Stimulated activated CD4-positive, alpha-beta T cell treated with anti-CD3 and anti-CD28 coated beads, Interleukin-2, amount 100 ng/mL, for 48 hours (primary cell): ENCODE results near the gene SCARB1.

ENCODE experiments used
- DNase-seq, 2 donors: peaks; one replicate each; pipeline ENCODE4 v3.0.0-alpha.2; 2020

Gene SCARB1

GRCh38 chr12:124756760-124757159, 106.9 kb downstream of the SCARB1 start:
- DNase-seq: no peak

GRCh38 chr12:124756166-124756565, 107.5 kb downstream of the SCARB1 start:
- DNase-seq: no peak

DNA sequence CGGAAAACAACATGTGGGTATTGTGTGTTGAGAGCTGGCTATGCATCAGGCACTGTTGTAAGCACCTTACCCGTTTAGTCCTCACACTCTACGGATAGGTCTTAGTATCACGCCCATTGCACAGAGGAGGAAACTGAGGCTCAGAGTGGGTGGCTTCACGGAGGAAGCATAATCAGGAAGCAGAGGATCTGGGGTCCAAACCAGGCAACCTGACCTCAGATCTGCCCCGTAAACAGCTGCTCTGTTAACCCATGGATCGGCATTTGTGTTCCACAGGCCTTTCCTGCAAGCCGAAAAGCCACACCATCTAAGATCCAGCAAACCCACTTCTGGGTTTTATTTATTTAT, 107.9 kb downstream of the SCARB1 start:
- DNase-seq: no peak

DNA sequence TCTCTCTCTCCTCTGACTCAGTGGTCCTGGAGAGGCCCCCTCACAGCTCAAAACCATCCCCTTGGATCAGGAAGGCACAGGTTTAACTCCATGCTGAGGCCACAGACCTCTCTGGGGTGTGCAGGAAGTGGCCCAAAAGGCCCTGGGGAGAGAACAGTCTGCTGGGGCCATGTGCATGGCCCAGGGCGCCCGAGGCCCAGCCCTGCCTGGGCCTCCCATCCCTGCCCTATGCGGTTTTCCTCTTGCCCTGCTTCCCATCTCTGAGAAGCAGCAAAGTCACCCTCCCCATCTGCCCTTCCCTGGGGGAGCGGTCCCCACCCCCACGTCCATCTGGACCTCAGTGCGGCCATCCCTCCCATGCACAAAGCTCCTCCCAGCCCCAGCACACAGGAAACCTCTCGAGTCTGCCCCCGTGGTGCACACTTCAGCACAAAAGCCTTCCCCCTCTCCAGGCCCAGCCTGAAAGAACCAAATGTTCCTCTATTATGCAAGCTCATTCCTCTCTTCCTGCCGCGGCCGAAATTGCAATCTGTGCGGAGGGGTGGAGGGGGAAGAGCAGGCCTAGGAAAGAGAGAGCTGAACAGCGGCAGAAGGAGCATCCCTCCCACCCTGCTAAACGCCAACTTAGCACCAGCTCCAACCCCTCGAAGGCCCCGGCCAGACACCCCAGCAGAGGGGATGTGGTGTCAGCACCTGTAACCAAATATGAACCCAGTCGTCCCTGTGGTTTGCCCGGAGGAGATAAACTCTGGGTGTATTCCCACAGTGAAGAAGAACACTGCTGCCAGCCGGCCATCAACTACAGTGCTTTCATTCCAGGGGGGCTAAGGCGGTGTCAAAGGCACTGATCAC, 108.5 kb downstream of the SCARB1 start:
- no peak for DNase-seq

DNA sequence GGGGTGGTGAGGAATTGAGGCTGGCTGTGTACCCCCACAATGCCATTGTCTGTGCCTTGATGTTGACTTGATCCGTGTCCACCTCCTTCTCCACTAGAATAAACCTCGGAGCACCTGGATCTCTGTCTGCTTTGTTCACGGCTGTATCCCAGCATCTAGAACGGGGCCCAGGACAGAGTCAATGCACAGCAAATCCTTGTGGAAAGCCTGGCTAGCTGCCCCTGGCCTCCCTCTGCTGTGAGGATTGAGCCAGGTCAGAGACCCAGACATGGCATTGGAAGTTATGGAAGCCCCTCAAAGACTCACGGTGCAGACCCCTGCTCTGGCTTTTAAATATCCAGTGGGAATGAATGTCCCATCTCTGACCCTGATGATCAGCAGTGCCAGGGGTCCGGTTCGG, 109.2 kb downstream of the SCARB1 start:
- no peak for DNase-seq

DNA sequence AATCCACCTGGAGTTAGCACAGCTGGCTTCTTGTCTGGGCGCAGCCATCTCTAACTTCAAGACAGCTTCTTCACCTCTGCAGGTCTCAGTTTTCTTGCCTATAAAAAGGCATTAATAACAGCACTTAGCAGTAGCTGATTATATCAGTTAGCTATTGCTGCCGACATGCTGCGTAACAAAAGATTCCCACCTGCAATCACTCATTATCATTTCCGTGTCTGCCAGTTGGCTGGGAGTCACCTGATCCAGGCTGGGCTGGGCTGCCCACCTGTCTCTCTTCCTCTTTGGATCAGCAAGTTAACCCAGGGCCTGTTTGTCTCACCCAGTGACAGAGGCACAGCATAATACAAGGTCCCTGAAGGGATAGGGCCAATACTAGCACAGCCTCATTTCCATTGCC, 109.7 kb downstream of the SCARB1 start:
- no peak for DNase-seq

- no peak for DNase-seq
Observed at GRCh38 chr12:124753228-124753591, 110.5 kb downstream of the SCARB1 start.

GRCh38 chr12:124752437-124753227, 111.0 kb downstream of the SCARB1 start:
- no peak for DNase-seq

DNA sequence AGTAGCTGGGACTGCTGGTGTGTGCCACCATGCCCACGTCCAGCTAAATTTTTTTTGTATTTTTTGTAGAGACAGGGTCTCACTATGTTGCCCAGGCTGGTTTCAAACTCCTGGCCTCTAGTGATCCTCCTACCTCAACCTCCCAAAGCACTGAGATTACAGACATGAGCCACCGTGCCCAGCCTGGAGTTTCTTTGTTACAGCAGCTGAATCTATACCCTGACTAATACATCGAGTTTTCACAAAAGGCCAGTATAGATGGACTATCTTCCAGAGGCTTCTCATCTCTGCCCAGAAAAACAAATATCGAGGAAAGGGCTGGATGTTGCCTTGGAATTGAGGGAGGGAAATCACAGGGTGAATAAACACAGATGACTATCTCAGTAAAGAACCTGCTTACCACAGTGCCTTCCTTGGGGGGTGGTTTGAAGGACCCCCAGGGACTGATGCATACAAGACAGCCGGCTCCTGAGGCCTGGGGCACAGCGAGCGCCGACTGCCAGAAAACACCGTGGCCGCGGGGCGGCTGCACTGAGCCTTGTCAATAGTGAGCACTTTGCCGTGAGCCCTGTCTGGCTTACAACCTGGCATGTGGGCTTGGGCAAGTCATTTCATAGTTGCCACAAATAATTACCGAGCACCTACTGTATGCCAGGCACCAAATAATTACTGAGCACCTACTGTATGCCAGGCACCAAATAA, 111.9 kb downstream of the SCARB1 start:
- DNase-seq: no peak

DNA sequence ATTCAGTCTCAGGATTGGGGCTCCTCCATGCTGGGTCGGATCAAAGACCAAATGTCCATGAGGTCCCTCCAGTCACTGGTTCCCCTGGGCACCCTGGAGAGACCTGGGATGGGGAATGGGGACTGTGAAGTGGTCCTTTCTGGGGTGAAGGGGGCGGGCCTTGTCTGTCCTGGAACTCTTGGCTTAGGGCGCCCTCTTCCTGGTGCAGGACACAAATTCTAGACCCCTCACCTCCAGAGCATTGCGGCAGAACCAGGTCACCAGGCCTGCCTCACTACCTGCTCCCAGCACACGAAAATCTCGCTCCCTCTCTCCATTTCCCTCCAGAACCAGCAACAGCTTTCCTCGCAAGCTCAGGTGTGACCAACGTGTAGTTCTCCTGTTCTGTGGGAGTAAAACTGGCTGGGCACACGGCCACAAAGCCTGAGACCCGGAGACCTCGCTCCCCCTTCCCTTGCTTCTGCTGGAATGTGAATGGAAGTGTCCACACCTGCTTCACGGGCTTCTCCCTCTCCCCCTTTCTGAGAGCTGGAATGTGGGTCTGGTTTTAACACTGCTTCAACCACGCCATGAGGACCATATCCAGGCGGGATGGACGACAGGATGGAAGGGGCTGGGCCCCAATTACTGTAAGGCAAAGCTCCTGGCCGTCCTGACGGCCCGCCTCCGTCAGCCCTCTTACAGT, 112.7 kb downstream of the SCARB1 start:
- DNase-seq: no peak

GRCh38 chr12:124750149-124750656, 113.5 kb downstream of the SCARB1 start:
- DNase-seq: no peak

- DNase-seq: no peak
Observed at GRCh38 chr12:124749725-124750124, 113.9 kb downstream of the SCARB1 start.

GRCh38 chr12:124747426-124748161, 116.1 kb downstream of the SCARB1 start:
- DNase-seq: no peak

DNA sequence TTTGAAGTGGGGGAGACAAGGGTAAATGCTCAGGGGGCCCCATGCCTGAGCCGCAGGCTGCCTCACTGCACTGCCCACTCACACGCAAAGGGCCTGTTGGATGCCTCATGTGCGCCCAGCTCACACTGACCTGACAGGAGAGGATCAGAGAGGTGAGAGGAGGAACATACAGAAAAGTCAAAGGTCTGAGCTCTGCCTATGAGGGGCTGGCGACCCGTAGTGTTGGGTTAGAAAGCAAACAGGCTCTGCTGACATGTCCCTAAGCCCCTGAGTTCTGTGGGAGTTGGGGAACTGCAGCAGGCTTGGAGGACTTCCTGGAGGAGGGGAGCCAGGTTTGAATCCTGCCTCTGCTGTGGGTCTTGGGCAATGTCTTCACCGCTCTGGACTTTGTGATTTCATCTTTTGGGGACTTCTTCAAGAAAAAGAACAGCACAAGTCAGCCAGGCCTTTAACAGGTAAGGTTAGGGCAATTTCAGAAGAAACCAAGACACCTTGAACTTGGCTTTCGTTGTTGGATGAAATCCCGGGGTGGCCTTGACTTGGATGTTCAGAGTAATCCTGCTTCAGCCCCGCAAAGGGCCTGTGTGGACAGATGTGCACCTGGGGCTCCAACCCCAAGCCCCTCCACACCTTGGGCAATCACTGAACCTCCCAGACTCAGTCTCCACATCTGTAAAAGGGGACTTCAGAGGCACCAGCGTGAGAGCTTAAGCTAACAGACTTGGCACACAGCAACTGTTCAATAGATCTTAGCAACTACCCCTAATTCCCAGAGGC, 116.8 kb downstream of the SCARB1 start:
- DNase-seq: no peak

DNA sequence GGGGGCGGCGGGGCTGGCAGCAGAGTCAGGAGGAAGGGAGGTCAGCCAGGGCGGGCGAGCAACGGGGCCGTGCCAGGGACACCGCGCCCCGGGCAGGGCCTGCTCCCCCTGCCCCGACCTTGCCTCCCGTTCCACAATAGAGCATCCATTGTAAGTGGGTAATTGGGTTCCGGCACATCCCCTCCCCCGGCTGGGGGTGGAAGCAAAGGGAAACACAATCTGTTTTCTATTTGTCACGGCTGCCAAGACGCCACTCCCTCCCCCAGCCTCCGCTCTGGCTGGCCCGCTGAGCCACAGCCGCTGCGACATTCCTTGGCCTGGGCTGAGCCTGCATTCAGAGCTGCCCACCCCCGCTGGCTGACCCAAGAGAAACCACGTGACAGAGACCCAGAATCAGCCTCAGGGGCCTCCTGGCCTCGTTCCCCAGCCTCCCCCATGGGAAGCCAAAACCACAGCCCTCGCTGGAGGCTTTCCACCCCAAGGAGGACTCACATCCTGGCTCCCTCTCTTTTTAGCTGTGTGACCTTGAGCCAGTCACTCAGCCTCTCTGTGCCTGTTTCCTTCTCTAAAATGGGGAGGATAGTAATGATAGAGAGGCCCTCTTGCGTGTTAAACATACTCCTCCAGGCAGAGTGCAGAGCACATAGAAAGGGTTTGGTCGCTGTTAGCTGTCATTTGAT, 117.6 kb downstream of the SCARB1 start:
- DNase-seq: no peak

DNA sequence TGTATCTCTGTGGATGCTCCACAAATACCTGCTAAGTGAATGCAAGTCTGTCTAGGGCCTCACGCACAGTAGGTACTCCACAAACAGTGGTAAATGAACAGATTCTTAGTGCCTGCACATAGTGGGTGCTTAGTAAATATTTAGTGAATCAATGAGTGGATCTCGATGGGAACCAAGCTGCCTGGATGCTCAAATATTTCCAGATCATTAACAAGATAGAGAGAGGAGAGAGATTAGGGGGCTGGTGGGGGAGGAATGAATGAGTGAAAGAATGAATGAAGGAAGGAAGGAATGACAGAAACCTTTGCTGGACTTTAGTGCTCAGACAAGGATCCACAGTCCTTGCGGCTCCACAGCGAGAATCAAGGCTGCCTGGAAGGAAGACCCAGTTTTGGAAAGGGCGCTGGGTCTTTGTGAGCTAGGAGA, 118.2 kb downstream of the SCARB1 start:
- no peak for DNase-seq

DNA sequence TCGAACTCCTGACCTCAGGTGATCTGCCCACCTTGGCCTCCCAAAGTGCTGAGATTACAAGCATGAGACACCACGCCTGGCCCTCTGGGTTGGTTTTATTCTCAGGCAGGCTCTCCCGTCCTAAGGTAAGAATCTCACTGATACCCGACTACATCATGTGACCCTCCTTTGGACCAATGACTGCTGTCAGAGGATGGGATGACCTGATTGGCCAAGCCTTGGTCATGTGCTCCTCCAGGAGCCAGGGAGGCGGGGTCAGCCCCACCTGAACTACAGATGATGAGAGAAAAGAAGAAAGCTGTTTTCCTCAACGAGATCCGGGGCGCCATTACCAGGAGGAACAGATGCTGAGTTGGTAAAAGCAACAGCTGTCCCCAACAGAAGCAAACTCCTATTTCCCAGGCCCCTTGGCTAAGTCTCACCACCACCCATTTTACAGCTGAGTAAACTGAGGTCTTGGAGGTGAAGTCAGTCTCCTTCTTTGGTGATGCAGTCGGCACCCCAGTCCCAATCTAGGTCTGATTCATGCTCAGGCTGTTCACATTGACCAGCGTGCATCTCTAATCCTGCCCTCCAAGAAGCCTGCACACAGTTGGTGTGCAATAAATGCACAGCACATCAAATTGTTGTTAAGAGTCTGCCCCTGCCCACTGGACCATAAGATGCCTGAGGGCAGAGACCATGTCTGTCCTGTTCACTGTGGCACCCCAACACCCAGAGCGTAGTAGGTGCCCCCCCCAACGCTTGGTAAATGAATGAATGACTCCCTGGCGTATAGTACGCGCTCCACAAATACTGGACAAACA, 118.8 kb downstream of the SCARB1 start:
- no peak for DNase-seq

DNA sequence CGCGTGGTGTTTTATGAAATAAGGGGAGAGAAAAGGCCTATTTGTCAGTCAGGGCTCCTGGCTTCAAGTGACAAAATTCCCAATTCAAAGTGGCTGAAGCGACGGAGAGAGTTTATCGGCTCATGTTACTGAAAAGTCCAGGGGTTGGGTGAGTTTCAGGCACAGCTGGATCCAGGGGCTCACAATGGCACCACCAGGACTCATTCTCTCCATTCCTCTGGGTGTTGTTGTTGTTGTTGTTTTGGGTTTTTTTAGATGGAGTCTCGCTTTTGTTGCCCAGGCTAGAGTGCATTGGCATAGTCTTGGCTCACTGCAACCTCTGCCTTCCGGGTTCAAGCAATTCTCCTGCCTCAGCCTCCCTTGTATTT, 119.4 kb downstream of the SCARB1 start:
- DNase-seq: no peak

- DNase-seq: no peak
Observed at GRCh38 chr12:124743479-124744272, 120.0 kb downstream of the SCARB1 start.
